Measurements from ENCODE around the gene FER.
"Not testable (repeated sequence)": the region's sequence is repeated elsewhere in the genome, so short reads cannot be mapped to it uniquely, and the experiment has no call there.

Gene FER

DNA sequence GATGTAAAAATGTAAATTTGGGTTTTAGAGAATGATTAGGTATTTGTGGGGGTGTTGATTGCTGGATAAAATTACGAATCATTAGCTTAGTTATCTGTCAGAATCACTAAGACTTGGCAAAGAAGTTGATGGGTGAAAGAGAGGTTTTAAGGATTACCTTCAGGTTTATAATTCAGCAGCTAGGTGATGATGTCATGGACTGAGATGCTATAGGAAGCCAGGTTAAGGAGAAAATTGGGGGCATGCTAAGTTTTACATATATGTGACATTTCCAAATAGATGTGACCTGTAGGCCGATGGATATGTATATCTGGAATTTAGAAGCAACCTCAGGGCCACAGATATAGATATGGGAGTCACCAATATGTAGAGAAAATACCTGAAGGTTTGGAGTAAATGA lies 228.0 kb downstream of the FER start:
- Histone ChIP-seq H2BK120ac (ENCODE audit: low read depth, low read length) (no peak overlapping the region), H2AK5ac (ENCODE audit: low read length) (no peak overlapping the region), H3K4me3 (ENCODE audit: low read length) (no peak overlapping the region), H4K8ac (ENCODE audit: low read depth, low read length) (no peak overlapping the region), H2BK15ac (replicated peaks; ENCODE audit: low read depth) (no peak overlapping the region), H3K36me3 (ENCODE audit: control insufficient read depth, insufficient read depth, low read length) (no peaks in the 10 kb centered on the region), H3K23ac (ENCODE audit: low read length) (no peak overlapping the region), H3K4me2 (ENCODE audit: low read length) (no peak overlapping the region), H4K5ac (ENCODE audit: low read length) (no peak overlapping the region), H3K4ac (ENCODE audit: low read depth, low read length) (no peak overlapping the region), H2BK5ac (ENCODE audit: low read length) (no peak overlapping the region), H3K9ac (ENCODE audit: low read length) (no peak overlapping the region), H3K18ac (ENCODE audit: low read length) (no peak overlapping the region), H3K79me1 (ENCODE audit: low read length) (no peaks in the 10 kb centered on the region), H3K56ac (ENCODE audit: low read length) (no peak overlapping the region), H3K79me2 (ENCODE audit: control insufficient read depth, insufficient read depth, low read length) (no peaks in the 10 kb centered on the region), H3K27ac (ENCODE audit: low read depth, low read length) (no peak overlapping the region), H3K4me1 (ENCODE audit: control insufficient read depth, low read depth, low read length) (no peaks in the 10 kb centered on the region), H3K27me3 (ENCODE audit: insufficient read depth, low read length, poor library complexity) (no peaks in the 10 kb centered on the region)
- 100% methylated on average over 1 of the region's 2 CpGs for WGBS (ENCODE audit: extremely low coverage, insufficient coverage, low lambda C conversion rate)
- no peak for DNase-seq

DNA sequence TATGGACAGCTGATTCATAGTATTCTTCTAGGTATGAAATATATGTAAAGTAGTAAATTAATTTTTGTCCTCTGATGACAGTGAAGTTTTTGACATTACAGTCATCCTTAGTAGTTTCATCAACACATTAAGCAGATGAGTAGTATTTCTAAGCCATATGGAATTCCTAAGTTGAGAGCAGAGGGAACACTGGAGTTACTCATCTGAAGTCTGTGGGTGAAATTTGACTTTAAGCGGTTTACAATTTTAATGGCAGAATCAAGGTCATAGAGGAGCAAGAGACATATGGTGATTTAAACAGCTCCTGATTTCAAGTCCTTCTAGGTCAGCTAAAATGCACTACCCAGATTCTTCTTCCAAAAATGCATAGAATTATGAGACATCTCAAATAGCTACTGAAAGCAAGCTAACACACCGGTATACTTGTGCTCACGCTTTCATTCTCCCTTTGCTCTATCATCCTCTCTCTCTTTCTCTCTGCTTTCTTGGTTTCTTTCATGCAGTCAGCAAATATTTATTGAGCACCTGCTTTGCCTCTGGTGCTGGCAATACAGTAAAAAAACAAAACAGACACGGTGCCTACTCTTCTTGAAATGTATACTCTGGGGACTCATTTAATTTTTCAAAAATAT lies 235.9 kb downstream of the FER start:
- H3K79me1 ChIP-seq (ENCODE audit: low read length): no peaks in the 10 kb centered on the region
- H2AK5ac ChIP-seq (ENCODE audit: low read length): no peak overlapping the region
- H2BK5ac ChIP-seq (ENCODE audit: low read length): no peak overlapping the region
- no CpG with 5 or more reads among the region's 4 CpGs for WGBS (ENCODE audit: extremely low coverage, insufficient coverage, low lambda C conversion rate)
- H3K9ac ChIP-seq (ENCODE audit: low read length): no peak overlapping the region
- H3K4ac ChIP-seq (ENCODE audit: low read depth, low read length): no peak overlapping the region
- no peak overlapping the region for H3K4me2 ChIP-seq (ENCODE audit: low read length)
- no peak overlapping the region for H3K56ac ChIP-seq (ENCODE audit: low read length)
- no peaks in the 10 kb centered on the region for H3K79me2 ChIP-seq (ENCODE audit: control insufficient read depth, insufficient read depth, low read length)
- DNase-seq: no peak
- H3K18ac ChIP-seq (ENCODE audit: low read length): no peak overlapping the region
- no peak overlapping the region for H2BK15ac ChIP-seq (replicated peaks; ENCODE audit: low read depth)
- H3K36me3 ChIP-seq (ENCODE audit: control insufficient read depth, insufficient read depth, low read length): no peaks in the 10 kb centered on the region
- H2BK120ac ChIP-seq (ENCODE audit: low read depth, low read length): no peak overlapping the region
- no peak overlapping the region for H3K27ac ChIP-seq (ENCODE audit: low read depth, low read length)
- no peaks in the 10 kb centered on the region for H3K4me1 ChIP-seq (ENCODE audit: control insufficient read depth, low read depth, low read length)
- H3K27me3 ChIP-seq (ENCODE audit: insufficient read depth, low read length, poor library complexity): no peaks in the 10 kb centered on the region
- no peak overlapping the region for H4K8ac ChIP-seq (ENCODE audit: low read depth, low read length)
- no peak overlapping the region for H3K23ac ChIP-seq (ENCODE audit: low read length)
- H4K5ac ChIP-seq (ENCODE audit: low read length): no peak overlapping the region
- H3K4me3 ChIP-seq (ENCODE audit: low read length): no peak overlapping the region

GRCh38 chr5:108989761-108990392 lies 242.2 kb downstream of the FER start:
- Histone ChIP-seq H3K18ac (ENCODE audit: low read length) (no peak overlapping the region), H2BK120ac (ENCODE audit: low read depth, low read length) (no peak overlapping the region), H3K27ac (ENCODE audit: low read depth, low read length) (no peak overlapping the region), H4K8ac (ENCODE audit: low read depth, low read length) (no peak overlapping the region), H3K4ac (ENCODE audit: low read depth, low read length) (no peak overlapping the region), H3K4me1 (ENCODE audit: control insufficient read depth, low read depth, low read length) (no peaks in the 10 kb centered on the region), H4K5ac (ENCODE audit: low read length) (no peak overlapping the region), H2BK5ac (ENCODE audit: low read length) (no peak overlapping the region), H3K36me3 (ENCODE audit: control insufficient read depth, insufficient read depth, low read length) (no peaks in the 10 kb centered on the region), H3K23ac (ENCODE audit: low read length) (no peak overlapping the region), H3K79me1 (ENCODE audit: low read length) (no peaks in the 10 kb centered on the region), H3K79me2 (ENCODE audit: control insufficient read depth, insufficient read depth, low read length) (no peaks in the 10 kb centered on the region), H3K9ac (ENCODE audit: low read length) (no peak overlapping the region), H3K27me3 (ENCODE audit: insufficient read depth, low read length, poor library complexity) (no peaks in the 10 kb centered on the region), H2AK5ac (ENCODE audit: low read length) (no peak overlapping the region), H2BK15ac (replicated peaks; ENCODE audit: low read depth) (no peak overlapping the region), H3K4me3 (ENCODE audit: low read length) (no peak overlapping the region), H3K4me2 (ENCODE audit: low read length) (no peak overlapping the region), H3K56ac (ENCODE audit: low read length) (no peak overlapping the region)
- no peak for DNase-seq
- WGBS (ENCODE audit: extremely low coverage, insufficient coverage, low lambda C conversion rate): no CpG with 5 or more reads among the region's 1 CpG

- no CpG with 5 or more reads among the region's 47 CpGs for WGBS (ENCODE audit: extremely low coverage, insufficient coverage, low lambda C conversion rate)
- H3K27ac ChIP-seq (ENCODE audit: low read depth, low read length); H3K18ac ChIP-seq (ENCODE audit: low read length); H3K79me1 ChIP-seq (ENCODE audit: low read length); DNase-seq; H3K4me2 ChIP-seq (ENCODE audit: low read length); H3K4me3 ChIP-seq (ENCODE audit: low read length); H2BK5ac ChIP-seq (ENCODE audit: low read length); H3K4ac ChIP-seq (ENCODE audit: low read depth, low read length); H3K56ac ChIP-seq (ENCODE audit: low read length); H4K8ac ChIP-seq (ENCODE audit: low read depth, low read length); H3K36me3 ChIP-seq (ENCODE audit: control insufficient read depth, insufficient read depth, low read length); H4K5ac ChIP-seq (ENCODE audit: low read length); H2AK5ac ChIP-seq (ENCODE audit: low read length); H3K79me2 ChIP-seq (ENCODE audit: control insufficient read depth, insufficient read depth, low read length); H3K27me3 ChIP-seq (ENCODE audit: insufficient read depth, low read length, poor library complexity); H2BK120ac ChIP-seq (ENCODE audit: low read depth, low read length); H3K9ac ChIP-seq (ENCODE audit: low read length); H2BK15ac ChIP-seq (replicated peaks; ENCODE audit: low read depth); H3K4me1 ChIP-seq (ENCODE audit: control insufficient read depth, low read depth, low read length); H3K23ac ChIP-seq (ENCODE audit: low read length): not testable (repeated sequence)
Measured at GRCh38 chr5:108992396-108993085, 244.8 kb downstream of the FER start.

- not testable (repeated sequence) for H4K8ac ChIP-seq (ENCODE audit: low read depth, low read length); H3K4me3 ChIP-seq (ENCODE audit: low read length); H2BK15ac ChIP-seq (replicated peaks; ENCODE audit: low read depth); H3K9ac ChIP-seq (ENCODE audit: low read length); H3K18ac ChIP-seq (ENCODE audit: low read length); H3K79me1 ChIP-seq (ENCODE audit: low read length); H2BK5ac ChIP-seq (ENCODE audit: low read length); DNase-seq; H2BK120ac ChIP-seq (ENCODE audit: low read depth, low read length); H3K79me2 ChIP-seq (ENCODE audit: control insufficient read depth, insufficient read depth, low read length); H3K27me3 ChIP-seq (ENCODE audit: insufficient read depth, low read length, poor library complexity); H3K27ac ChIP-seq (ENCODE audit: low read depth, low read length); H3K23ac ChIP-seq (ENCODE audit: low read length); H3K4ac ChIP-seq (ENCODE audit: low read depth, low read length); H3K4me2 ChIP-seq (ENCODE audit: low read length); H3K56ac ChIP-seq (ENCODE audit: low read length); H3K4me1 ChIP-seq (ENCODE audit: control insufficient read depth, low read depth, low read length); H4K5ac ChIP-seq (ENCODE audit: low read length); H2AK5ac ChIP-seq (ENCODE audit: low read length); H3K36me3 ChIP-seq (ENCODE audit: control insufficient read depth, insufficient read depth, low read length)
- WGBS (ENCODE audit: extremely low coverage, insufficient coverage, low lambda C conversion rate): no CpG with 5 or more reads among the region's 12 CpGs
Measured at GRCh38 chr5:108993440-108993839, 245.7 kb downstream of the FER start.

Data from mesendoderm (in vitro differentiated cells).